Right atrium auricular region (tissue), 2 donors: ENCODE results near the gene MCF2L. TPM values are rescaled to one million over a fixed set of nuclear protein-coding genes. Genes with fewer than 3 reads are reported as not detected.

Source experiments
- DNase-seq: peaks from one replicate; pipeline ENCODE4 v3.0.0-alpha.2; 2019; ENCODE audit warnings: low spot score
- H3K27ac ChIP-seq, 2 donors: fragments of 200-600 bp; sonication (generic); 1 replicate in 1 of 2; 2 replicates in 1 of 2; pipeline ENCODE4 v1.5.1; 2016 to 2019
- H3K27me3 ChIP-seq, 2 donors: fragments of 200-600 bp; sonication (generic); one replicate each; pipeline versions ENCODE4 v1.5.1 to v1.6.0; 2017 to 2019
- H3K36me3 ChIP-seq: fragments of 200-600 bp; sonication (generic); one replicate; pipeline ENCODE4 v1.5.1; 2016
- H3K4me1 ChIP-seq, 2 donors: fragments of 200-600 bp; sonication (generic); one replicate each; pipeline versions ENCODE4 v1.5.1 to v1.6.0; 2017 to 2019
- H3K4me3 ChIP-seq, 2 donors: fragments of 200-600 bp; sonication (generic); 1 replicate in 1 of 2; 2 replicates in 1 of 2; pipeline ENCODE4 v1.5.1; 2017 to 2019; ENCODE audit warnings: mild to moderate bottlenecking in 1 of 2, moderate library complexity in 1 of 2
- H3K9me3 ChIP-seq, 2 donors: fragments of 200-600 bp; sonication (generic); one replicate each; pipeline ENCODE4 v1.5.1; 2019
- CTCF ChIP-seq, 2 donors: fragments of 200-600 bp; sonication (generic); IDR thresholded peaks; one replicate each; pipeline ENCODE4 v1.5.1; 2019; ENCODE audit warnings: antibody characterized with exemption in 2 of 2
- total RNA-seq, 2 donors: library from RNA; depleted of rRNA; stranded (reverse); fragments of >200 nt; gene quantifications; one replicate each; pipeline ENCODE4 v1.1.0, GENCODE V29; 2016

MCF2L gene
- total RNA-seq, 2 donors from 2014 or later, result 17.1 to 21.6 TPM

- H3K4me3 ChIP-seq, result no peak overlapping the region
- no peaks in the 10 kb centered on the region for H3K9me3 ChIP-seq
- no peak overlapping the region for H3K27ac ChIP-seq
- H3K27me3 ChIP-seq, result no peaks in the 10 kb centered on the region
- no peak for TF ChIP-seq CTCF (IDR thresholded peaks at IDR 0.05)
- H3K36me3 ChIP-seq, result no peaks in the 10 kb centered on the region
- no peak for DNase-seq
- H3K4me1 ChIP-seq, result peaks cover 0 to 14% of the 10 kb centered on the region in 2 donors
These were observed 45.1 kb downstream of the MCF2L start for GRCh38 chr13:113013878-113014751.

GRCh38 chr13:113014752-113015745, 46.0 kb downstream of the MCF2L start:
- Histone ChIP-seq H3K27ac (no peak overlapping the region), H3K9me3 (no peaks in the 10 kb centered on the region), H3K4me3 (no peak overlapping the region), H3K36me3 (no peaks in the 10 kb centered on the region), H3K27me3 (no peaks in the 10 kb centered on the region), H3K4me1 (peaks cover 0 to 5% of the 10 kb centered on the region in 2 donors)
- no peak for TF ChIP-seq CTCF (IDR thresholded peaks at IDR 0.05)
- no peak for DNase-seq

GRCh38 chr13:113015826-113016525, 47.0 kb downstream of the MCF2L start:
- Histone ChIP-seq H3K9me3 (no peaks in the 10 kb centered on the region), H3K36me3 (no peaks in the 10 kb centered on the region), H3K4me1 (no peaks in the 10 kb centered on the region), H3K27me3 (no peaks in the 10 kb centered on the region), H3K4me3 (no peak overlapping the region), H3K27ac (no peak overlapping the region)
- TF ChIP-seq CTCF (IDR thresholded peaks at IDR 0.05), result no peak
- DNase-seq, result no peak

- H3K36me3 ChIP-seq, result no peaks in the 10 kb centered on the region
- TF ChIP-seq CTCF (IDR thresholded peaks at IDR 0.05), result no peak
These were observed 47.7 kb downstream of the MCF2L start for GRCh38 chr13:113016526-113017295.

More at GRCh38 chr13:113016526-113017295, 47.7 kb downstream of the MCF2L start:
- Histone ChIP-seq H3K27me3 (no peaks in the 10 kb centered on the region), H3K9me3 (no peaks in the 10 kb centered on the region), H3K4me3 (no peak overlapping the region), H3K4me1 (no peaks in the 10 kb centered on the region), H3K27ac (no peak overlapping the region)
- DNase-seq, result no peak
